AG10803 (cell line): ENCODE results near the gene NFE2L2.

Experiments
- DNase-seq: peaks from one replicate; pipeline ENCODE4 v3.0.0; 2010; ENCODE audit warnings: low read depth
- H3K4me3 ChIP-seq: 2 replicates; pipeline ENCODE4 v1.5.1; 2011; ENCODE audit warnings: mild to moderate bottlenecking, low read length, control low read depth
- TF ChIP-seq, protein P1 (sequence below): conservative IDR thresholded peaks from 2 replicates; pipeline ENCODE4 v1.5.1; 2011; ENCODE audit warnings: mild to moderate bottlenecking, low read length, control low read depth, inconsistent platforms

The NFE2L2 gene

DNA sequence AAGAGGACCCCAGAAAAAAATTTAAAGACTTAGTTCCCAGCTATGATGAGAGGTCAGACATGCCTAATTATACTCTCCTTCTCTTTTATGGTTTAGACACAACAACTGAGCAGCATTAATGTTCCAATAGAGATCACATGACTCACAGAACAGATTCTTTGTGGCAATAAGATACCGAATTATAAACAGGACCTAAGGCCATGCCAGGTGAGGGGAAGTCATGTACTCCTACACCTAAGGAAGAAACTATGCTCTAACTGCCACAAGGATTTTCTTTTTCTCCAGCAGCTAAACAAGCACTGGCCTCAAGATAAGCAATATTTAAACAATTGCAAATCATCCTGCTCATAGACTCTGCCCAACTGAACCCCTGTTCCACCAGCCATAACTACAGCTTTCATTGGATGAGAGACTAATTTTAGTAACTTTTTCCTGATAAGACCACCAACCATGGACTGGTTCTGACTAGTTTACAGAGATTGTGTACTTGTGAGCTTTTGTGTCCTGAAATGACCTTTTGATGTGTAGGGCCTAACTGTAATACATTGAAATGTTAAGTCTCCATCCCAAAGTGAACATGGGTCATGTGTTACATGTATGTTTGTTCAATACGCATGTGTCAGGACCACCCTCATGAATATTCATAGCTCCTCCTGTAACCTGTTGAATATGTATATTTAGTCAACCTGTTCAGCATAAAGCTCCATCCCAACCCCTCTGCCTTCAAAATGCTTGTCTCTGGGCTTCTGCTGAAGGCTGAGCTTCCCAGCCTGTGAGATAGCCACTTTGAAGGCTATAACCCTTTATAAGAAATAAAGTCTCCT is 21.6 kb upstream of the NFE2L2 start:
- TF ChIP-seq, protein P1, sequence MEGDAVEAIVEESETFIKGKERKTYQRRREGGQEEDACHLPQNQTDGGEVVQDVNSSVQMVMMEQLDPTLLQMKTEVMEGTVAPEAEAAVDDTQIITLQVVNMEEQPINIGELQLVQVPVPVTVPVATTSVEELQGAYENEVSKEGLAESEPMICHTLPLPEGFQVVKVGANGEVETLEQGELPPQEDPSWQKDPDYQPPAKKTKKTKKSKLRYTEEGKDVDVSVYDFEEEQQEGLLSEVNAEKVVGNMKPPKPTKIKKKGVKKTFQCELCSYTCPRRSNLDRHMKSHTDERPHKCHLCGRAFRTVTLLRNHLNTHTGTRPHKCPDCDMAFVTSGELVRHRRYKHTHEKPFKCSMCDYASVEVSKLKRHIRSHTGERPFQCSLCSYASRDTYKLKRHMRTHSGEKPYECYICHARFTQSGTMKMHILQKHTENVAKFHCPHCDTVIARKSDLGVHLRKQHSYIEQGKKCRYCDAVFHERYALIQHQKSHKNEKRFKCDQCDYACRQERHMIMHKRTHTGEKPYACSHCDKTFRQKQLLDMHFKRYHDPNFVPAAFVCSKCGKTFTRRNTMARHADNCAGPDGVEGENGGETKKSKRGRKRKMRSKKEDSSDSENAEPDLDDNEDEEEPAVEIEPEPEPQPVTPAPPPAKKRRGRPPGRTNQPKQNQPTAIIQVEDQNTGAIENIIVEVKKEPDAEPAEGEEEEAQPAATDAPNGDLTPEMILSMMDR: no peak
- H3K4me3 ChIP-seq: no peak overlapping the region
- DNase-seq: no peak

DNA sequence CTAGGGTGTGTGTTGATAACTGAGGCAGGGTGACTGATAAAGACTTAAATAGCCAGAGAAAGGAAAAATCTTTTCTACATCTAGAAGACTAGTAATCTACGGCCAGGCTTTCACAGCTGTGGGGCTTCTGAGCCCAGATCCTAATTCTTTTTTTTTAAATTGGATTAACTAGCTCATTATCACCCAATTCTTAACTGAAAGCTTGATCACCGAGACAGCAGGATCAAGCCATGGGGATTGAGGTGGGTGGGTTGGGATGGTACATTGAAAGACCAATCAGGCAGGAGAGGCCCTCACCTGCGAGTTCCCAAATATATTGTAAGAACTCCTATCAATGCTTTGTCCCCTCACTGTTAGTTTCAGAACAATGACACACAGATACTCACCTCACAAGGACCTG is 20.0 kb upstream of the NFE2L2 start:
- DNase-seq: no peak
- TF ChIP-seq, protein P1: no peak
- H3K4me3 ChIP-seq: no peak overlapping the region

DNA sequence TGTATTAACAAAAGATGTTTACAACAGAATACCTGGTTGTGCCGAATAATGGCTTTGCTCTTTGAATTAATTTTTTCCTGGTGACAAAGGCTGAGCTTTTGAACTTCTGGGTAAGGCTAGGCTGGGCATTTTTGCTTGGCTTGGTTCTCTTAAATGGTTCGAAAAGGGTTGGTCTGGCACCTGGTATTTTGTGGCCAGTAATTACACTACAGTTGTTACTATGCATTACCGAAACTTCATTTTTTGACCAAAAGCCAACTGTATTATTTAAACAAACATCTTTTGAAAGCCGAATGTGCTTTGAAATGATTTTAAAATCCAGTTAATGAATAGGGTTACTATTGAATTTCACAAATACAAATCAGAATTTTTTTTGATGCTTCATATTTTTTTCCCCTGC is 19.4 kb upstream of the NFE2L2 start:
- H3K4me3 ChIP-seq: no peak overlapping the region
- TF ChIP-seq, protein P1: no peak

DNA sequence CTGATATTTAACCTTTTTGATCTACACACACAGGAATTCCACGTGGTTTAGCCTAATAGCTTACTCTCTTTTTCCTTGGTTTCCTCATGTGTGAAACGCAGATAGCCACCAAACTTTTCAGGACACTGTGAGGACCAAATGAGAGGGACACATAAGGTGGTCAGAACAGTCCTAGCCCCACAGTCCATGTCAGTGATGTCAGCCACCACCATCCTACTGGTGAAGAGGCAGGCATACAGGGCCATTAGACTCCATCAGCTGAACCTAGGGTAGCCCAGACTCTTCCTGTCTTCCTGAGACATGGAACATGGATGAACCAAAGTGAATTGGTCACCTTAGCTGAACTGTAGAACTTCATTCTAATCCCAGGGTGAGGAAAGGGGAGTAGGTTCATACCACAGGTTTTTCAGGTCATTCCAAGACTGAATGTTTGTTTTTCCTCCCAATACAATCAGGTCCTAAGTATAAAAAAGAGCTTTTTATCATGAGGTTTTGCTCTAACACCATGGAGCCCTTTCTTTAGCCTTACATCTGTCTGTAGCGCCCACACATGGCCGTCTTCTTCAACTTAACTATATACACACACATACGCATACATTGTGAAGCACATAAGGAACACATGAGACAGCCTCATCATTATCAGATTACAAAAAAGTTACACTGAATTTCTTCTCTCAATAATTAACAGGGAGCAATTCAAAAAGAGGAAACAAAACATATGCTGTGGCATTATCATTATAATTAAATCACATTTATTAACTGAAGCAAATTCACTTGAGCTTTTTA is 18.5 kb upstream of the NFE2L2 start:
- TF ChIP-seq, protein P1: no peak
- no peak overlapping the region for H3K4me3 ChIP-seq
- DNase-seq: no peak

More for the DNA sequence above, 19.4 kb upstream of the NFE2L2 start:
- DNase-seq: no peak

DNA sequence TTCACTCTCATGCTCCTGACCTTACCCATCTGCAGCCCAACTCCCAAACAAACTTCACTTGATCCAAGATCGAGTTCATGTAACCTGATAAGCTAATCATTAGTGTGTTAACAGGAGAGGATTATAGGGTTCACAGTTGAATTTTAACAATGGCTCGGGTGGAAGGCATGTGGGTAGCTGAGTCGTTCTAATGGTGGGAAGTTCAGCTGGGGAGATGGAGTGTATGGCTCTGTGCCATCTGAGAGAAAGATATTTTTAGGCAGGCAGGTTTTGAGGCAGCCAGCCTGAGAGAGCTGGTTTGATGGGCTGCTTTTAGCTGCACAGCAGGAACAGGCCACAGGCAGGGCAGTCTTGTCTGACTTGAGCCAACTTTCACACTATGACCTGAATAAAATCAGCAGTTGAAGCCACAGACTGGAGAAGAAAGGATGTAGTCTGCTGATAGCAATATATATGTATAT is 17.7 kb upstream of the NFE2L2 start:
- TF ChIP-seq, protein P1: no peak
- DNase-seq: peak; percentile 29
- H3K4me3 ChIP-seq: no peak overlapping the region

DNA sequence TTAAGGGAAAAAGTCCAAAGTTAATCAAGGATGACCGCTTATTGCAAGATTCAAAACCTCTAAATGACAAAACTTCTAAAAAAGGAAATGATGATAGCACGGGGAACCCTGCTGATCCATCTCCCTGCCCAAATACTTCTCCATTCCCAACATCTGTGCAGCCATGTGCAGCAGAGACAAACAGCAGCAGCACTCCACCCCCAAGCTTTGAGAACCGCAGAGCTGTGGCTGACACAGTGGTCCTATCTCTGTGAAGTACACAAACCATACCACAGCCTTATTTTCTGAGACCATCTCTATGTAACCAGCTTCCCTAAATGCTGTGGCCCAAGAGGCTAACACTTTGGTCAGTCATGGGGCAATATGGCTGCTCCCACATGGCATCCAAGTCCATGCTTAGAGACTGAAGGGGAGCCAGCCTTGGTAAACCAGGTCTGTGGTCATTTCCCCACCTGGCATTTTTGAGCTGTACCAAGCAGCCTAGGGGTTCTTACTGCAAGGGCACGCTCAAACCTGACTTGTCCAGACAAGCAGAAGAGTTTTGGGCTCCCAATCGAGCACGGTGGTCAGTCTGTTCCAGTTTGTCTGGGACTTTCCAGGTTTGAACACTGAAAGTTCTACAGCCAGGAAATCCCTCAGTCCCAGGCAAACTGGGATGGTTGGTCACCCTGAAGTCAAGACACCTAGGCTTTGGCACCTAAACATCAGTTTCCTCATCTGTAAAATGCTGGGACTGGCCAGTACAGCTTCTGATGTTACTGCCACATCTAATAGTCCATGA is 17.1 kb upstream of the NFE2L2 start:
- H3K4me3 ChIP-seq: no peak overlapping the region
- peak; percentile 33 for DNase-seq
- TF ChIP-seq, protein P1: no peak
